ENCODE measurements around the gene RALBP1.

DNA sequence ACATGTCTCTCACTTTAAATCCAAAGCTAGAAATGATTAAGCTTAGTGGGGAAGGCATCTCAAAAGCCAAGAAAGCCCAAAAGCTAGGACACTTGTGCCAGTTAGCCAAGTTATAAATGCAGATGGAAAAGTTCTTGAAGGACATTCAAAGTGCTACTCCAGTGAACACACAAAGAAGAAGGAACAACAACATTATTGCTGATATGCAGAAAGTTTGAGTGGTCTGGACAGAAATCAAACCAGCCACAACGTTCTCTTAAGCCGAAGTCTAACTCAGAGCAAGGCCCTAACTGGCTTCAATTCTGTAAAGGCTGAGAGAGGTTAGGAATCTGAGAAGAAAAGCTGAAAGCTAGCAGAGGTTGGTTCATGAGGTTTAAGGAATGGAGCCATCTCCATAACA lies 90.1 kb downstream of the RALBP1 start:
- no peak for TF ChIP-seq NFXL1 (CRISPR knock-in tag; IDR thresholded peaks at IDR 0.05)
- TF ChIP-seq ZFP36 (IDR thresholded peaks at IDR 0.05; ENCODE audit: low read depth, low read length, partially characterized antibody) = no peak
- no peak for TF ChIP-seq RCOR1 (IDR thresholded peaks at IDR 0.05; ENCODE audit: borderline replicate concordance in 1 of 2, low read depth in 2 of 2, low read length in 2 of 2)

All from K562 (cell line).